GM19397 (cell line): ENCODE results near the gene SGMS1.
A peak's percentile ranks its signal among the peaks of the same experiment; 100 is the strongest.
"Not testable (repeated sequence)": the region's sequence is repeated elsewhere in the genome, so short reads cannot be mapped to it uniquely, and the experiment has no call there.

Source experiments
- ATAC-seq: cut with Tn5 transposase; IDR thresholded peaks from one replicate; pipeline ENCODE4 v1.9.1; 2021; ENCODE audit warnings: mild to moderate bottlenecking, moderate library complexity; ENCODE audit not compliant: unreplicated experiment

SGMS1 gene

DNA sequence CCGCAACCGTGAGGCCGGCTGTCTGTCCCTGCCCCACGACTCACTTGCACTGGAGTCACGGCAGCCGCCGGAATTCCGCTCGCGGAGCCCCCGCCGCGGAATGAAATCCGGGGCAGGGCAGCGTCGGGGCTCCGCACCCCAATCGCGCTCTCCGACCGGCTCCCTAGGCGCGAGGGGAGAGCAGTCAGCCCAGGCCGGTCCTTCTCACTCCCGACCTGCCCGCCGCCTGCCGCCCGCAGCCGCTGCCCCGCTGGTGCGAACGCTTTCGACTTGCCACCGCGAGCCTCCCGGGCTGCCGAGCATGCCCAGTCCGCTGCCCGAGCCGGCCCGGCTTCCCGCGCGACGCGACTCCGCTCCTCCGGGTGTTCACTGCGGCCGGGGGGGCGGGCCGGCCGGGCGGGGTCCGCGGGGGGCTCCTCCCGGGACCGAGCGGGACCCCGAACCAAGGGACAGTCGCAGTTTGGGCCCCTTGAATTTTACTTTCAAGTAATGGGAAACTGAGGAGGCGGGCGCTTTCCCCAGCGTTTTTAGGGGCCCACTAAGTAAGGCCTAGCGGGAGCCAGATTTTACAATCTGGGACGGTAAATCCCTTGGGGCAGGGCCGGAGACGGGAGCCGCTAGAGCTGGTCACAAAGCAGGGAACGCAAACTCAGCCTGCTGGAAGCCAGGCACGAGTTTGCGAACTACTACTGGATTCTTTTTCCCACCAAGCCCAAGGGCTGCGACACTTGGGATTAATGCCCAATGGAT, at the start of gene SGMS1:
TSS of gene SGMS1 (minus strand) at position 294 of the 750 bp plus-strand sequence. CDS start 279,842 bp downstream, outside the sequence.
- peak; percentile 36 for ATAC-seq

DNA sequence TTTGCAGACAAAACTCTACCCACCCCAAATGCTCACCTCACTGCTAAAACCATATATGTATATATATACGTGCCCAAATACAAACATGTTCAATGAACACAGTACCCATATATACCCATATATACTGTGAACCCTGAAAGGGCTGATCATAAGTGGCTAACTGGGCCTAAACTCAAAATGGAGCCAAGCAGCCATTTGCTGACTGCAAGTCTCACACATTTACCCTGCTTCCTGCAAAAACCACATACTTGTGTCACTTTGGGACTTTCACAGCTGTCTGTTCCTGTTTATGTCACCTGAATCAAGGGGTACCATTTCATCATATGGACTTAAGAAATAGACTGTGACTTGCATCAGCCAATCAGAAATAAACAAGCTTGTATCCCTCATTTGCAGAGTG, 48.4 kb upstream of the SGMS1 start:
- ATAC-seq: not testable (repeated sequence)

- not testable (repeated sequence) for ATAC-seq
Observed at GRCh38 chr10:50671645-50672044, 47.9 kb upstream of the SGMS1 start.

GRCh38 chr10:50669957-50670356, 46.2 kb upstream of the SGMS1 start:
- ATAC-seq: not testable (repeated sequence)

- not testable (repeated sequence) for ATAC-seq
Observed at GRCh38 chr10:50667353-50667752, 43.6 kb upstream of the SGMS1 start.

DNA sequence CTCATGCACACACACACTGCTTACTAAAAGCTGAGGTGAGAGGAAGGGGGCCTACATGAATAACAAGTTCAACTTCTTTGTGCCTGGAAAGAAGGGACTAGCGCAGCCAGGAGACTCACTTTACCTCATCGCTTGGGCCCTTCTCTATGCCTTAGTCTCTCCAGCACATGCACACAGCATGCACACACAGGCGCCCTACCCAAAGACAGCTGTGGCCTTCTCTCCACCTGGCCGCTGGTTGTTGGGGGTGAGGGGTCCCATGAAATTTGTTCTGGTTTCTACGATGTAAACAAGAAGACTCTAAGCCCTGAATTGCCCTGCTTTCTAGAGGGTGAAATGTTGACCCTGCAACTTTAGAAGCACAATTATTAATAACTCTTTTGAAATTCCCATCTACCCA, 38.7 kb upstream of the SGMS1 start:
- not testable (repeated sequence) for ATAC-seq

GRCh38 chr10:50661563-50661962, 37.8 kb upstream of the SGMS1 start:
- not testable (repeated sequence) for ATAC-seq

DNA sequence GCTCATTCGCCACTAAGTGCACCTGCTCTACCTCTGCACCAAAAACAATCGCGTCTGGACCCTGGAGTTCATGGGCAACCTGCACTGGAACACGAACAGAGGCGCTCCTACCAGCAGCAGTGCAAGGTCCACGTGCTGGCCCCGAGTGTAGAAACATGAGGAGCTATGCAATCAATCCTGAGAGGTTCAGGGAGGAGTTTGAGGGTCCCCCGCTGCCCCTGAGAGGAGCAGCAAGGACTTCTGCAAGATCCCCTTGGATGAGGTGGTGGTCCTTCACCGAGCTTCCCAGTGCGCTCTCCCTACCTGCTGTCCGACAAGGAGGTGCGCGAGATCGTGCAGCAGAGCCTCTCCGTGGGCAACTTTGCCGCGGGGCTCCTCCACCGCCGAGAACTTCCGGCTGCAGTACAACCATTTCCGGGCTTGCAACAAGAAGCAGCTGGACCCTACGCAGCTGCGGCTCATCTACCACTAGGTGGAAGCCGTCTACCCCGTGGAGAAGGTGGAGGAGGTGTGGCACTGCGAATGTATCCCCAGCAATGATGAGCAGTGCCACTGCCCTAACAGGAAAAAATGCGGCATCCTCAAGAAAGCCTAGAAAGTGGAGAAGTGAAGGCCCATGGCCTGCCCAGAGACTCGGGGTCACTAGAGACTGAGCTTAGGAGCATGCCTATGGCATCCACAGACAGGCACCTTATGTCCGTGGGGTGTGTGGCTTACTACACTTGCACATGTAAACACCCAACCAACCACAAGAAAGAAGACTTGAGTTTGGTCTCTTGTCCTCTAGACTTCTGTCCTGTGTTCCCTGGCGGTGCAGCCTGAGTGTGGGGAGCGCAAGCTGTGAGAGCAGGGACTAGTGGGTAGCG, 36.3 kb upstream of the SGMS1 start:
- ATAC-seq: peak; percentile 94

- ATAC-seq: not testable (repeated sequence)
Observed at GRCh38 chr10:50659016-50659864, 35.5 kb upstream of the SGMS1 start.

DNA sequence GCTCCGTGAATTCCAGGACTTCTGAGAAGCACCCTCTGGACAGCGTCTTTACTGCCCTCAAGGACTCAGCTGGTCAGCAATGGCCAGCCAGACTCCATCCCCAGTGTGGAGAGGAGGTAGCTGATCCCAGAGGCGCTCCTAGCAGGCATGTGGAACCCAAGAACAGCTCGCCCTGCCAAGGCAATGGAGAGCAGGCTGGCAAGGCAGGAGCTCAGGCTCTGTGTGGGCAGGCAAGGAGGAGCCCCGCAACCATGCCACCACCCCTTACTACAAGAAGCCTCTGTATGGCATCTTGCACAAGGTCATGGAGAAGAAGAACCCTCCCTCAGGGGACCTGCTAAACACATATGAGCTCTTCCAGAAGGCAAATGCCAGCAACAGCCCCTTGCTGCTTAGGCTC, 34.4 kb upstream of the SGMS1 start:
- no peak for ATAC-seq

- no peak for ATAC-seq
Observed at GRCh38 chr10:50653758-50654157, 30.0 kb upstream of the SGMS1 start.

- ATAC-seq: no peak
Observed at GRCh38 chr10:50653142-50653541, 29.4 kb upstream of the SGMS1 start.

DNA sequence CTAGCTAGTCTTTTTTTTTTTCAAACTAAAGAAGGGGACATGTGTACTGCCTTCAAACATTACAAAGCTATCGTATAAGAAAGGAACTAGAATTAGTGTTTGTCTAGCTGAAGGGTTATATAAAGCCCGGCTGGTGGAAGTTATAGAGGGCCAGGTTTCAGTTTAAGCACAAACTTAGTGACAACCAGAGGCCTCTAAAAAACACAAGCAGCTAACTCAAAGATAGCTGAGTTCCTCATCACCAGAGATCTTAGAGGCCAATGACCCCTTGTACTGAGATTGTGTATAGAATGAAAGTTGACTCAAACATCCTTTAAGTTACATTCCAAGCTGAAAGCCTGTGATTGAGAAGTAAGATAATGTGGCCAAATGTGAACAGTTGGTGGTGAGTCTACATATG, 28.1 kb upstream of the SGMS1 start:
- no peak for ATAC-seq

DNA sequence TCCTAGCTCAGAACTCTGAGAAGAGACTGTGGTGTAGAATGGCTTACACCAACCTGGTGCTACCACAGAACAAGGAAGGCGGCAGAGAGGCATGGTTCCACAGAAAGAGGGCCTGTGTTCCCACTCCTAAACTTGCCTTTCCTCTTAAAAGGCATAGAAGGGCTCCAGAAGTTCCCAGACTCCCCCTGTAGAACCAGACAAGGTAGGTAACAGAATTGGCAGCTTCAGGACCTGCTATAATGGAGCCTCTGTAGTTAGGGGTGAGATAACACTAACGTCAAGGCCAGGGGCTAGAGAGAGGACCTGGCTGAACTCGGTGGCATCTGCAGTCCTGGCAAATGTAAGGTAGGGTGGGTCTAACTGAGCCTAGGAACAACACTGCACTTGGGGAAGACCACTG, 26.7 kb upstream of the SGMS1 start:
- ATAC-seq: no peak

DNA sequence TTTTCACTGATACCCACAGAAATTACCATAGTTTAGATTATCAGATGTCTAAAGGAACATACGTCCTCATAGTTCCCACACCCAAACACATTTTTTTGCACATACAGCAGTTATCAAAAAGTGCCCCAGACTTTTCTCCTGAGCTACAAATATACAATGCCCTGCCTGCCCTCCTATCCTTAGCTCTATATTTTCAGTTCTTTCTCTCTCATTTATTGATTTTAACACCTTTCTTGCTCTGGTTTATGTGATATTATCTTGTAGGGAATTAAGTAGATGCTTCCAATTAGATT, 25.1 kb upstream of the SGMS1 start:
- no peak for ATAC-seq

GRCh38 chr10:50648089-50648934, 24.6 kb upstream of the SGMS1 start:
- peak; percentile 78 for ATAC-seq

DNA sequence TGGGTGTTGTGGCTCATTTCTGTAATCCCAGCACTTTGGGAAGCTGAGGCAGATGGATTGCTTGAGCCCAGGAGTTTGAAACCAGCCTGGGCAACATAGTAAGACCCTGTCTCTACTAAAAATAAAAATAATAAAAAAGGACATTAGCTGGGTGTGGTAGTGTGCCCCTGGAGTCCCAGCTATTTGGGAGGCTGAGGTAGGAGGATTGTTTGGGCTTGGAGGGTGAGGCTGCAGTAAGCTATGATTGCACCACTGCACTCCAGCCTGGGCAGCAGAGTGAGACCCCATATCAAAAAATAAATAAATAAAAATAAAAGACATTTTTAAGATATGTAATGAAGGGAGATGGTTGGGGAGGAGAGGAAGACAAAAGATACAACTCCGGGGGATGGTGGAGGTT, 23.6 kb upstream of the SGMS1 start:
- ATAC-seq: not testable (repeated sequence)

GRCh38 chr10:50645236-50645635, 21.5 kb upstream of the SGMS1 start:
- no peak for ATAC-seq

GRCh38 chr10:50641626-50642025, 17.9 kb upstream of the SGMS1 start:
- no peak for ATAC-seq

DNA sequence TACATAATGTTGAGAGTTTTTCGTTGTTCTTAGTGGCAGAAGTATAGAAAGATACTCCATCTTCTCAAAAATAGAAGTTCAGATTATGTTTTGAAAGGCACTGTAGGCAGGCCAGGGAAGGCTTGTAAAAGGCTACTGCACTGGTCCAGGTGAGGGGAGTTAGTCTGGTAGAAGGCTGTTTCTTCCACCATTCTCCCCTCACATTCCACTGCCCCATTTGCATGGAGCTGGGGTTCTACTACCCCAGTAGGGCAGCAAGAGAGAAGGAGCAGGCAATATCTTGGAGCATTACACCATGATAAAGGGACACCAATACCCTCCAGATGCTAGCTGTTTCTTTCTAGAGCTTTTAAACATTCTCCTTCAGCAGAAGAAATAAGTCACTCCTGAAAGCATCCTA, 16.5 kb upstream of the SGMS1 start:
- no peak for ATAC-seq
